HG03139 (cell line): Measurements from ENCODE around the gene GSG1.

ENCODE experiments used
- ATAC-seq: cut with Tn5 transposase; IDR thresholded peaks from one replicate; pipeline ENCODE4 v1.9.1; 2021; ENCODE audit not compliant: unreplicated experiment

GSG1 gene

DNA sequence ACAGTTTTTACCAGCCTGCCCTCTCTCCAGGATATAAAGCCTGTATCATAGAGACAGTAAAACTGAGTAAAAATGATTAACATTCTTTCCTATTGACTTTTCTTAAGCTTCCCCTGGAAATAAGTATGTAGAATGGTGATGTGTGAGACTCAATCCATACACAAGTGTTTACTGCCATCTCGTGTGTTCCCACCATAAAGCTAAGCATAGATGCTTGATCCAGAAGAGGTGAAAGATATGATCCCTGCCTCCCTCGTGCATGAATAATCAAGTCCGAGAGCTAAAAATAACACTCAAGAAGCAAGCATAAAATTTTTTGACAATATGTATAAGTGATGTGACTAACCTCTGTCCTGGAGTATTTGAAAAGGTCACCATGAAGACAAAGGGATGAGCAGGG is 16.9 kb upstream of the GSG1 start:
- no peak for ATAC-seq

- no peak for ATAC-seq
These were observed 16.4 kb upstream of the GSG1 start for GRCh38 chr12:13119826-13120225.

DNA sequence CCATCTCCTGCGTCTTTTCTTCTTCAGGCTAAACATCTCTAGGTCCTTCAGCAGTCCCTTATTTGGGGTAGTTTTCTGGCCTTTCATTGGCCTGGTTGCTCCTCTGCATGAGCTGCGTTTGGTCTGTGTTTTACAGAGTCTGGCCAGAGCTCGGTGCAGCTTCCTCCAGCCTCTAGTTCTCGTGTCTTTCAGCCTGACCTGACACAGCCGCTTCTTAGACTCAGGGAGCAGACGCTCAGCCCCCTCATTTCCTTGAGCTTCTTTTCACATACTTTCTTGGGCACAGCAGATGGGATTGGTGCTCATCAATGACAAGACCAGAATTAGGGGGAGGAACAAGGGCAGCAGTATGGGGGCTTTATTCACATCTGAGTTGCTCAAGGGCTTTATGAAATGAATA is 13.6 kb upstream of the GSG1 start:
- ATAC-seq = no peak

DNA sequence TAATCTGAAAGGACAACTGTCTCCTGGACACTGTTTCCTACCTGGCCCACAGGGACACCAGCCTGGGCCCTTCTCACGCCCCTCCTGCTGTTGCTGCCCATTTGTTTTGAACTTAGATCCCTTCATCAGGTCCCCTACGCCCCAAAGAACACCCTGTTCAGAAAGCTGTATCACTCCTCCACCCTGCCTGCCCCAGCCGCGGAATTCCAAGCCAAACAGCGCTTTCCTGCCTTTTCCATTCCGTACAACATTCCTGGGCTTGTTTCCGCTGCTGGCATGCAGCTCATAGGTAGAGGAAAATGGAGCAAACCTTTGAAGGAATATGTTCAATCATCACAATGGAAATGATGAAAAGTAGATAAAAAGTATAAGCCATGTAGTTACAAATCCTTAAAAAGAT is 12.8 kb upstream of the GSG1 start:
- no peak for ATAC-seq

DNA sequence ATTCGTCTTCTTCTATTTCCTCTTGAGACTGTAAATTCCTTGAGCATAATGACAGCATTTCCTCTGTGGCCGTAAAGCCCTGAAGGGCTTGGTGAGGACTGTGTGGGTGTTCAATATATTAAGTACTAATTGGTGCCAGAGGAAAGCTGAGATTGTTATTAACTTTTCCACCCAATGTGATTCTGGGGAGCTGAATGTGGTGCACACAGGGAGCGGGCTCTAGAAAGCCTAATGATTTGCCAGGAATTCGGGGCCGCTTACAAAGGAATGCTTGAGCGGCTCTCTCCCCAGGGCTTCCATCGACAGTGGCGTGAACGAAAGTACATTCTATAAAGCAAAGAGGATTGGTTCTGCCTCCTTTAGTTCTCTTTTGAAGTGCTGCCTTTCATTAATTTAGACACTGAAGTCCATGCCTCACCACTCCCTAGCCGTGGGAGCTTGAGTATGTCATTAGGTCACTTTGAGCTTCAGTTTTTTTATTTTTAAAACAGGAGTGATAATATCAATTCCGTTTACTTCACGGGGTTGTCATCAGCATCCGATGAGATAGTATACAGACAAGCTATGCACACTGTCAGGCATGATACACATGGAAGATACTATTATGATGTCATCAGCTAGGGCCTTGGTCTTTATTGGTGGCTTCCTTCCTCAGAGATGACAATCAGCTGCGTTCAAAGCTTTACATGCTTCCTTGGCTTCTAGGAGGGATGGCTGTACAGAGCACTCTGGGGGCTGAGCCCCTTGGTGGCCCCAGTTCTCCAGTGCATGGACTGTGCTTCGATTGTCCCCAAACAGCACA is 11.0 kb upstream of the GSG1 start:
- ATAC-seq = no peak

GRCh38 chr12:13112968-13113367 is 9.5 kb upstream of the GSG1 start:
- no peak for ATAC-seq

- no peak for ATAC-seq
These were observed 3.2 kb upstream of the GSG1 start for GRCh38 chr12:13106666-13107065.

DNA sequence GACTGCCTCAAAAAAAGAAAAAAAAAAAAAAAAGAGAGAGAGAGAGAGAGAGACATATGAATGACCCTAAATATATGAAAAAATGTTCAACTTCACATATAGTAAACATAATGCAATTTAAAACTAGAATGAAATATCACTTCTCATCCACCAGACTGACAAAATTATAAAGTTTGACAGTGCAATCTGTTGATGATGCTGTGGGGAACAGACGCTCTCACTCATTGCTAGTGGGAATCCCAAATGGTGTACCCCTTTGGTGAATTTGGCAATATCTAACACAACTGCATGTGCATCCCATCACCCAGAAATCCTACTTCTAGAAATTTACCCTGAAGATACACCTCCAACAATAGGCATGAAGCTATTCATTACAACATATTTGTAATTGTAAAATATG is 2.3 kb upstream of the GSG1 start:
- ATAC-seq = no peak

- ATAC-seq = no peak
These were observed 942 bp upstream of the GSG1 start for GRCh38 chr12:13104409-13104808.

GRCh38 chr12:13102461-13103195 is 839 bp downstream of the GSG1 start:
- no peak for ATAC-seq

- ATAC-seq = no peak
These were observed 1.6 kb downstream of the GSG1 start for GRCh38 chr12:13101821-13102375.

GRCh38 chr12:13100882-13101769 is 2.3 kb downstream of the GSG1 start:
- ATAC-seq = peak; percentile 83

DNA sequence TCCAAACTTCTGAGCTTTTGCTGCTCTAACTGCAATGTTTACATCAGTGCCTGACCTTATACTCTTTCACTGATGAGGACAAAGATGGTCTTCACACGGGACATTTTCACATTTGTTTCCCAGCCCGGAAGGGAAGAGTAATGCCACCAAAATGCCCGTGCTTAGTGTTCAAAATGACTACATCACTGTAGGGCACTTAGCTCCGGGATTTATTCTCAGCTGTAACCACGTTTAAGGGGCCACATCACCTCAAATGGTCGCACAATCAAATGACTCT is 2.9 kb downstream of the GSG1 start:
- ATAC-seq = no peak

- ATAC-seq = no peak
These were observed 3.4 kb downstream of the GSG1 start for GRCh38 chr12:13099844-13100604.

- ATAC-seq = no peak
These were observed 4.2 kb downstream of the GSG1 start for GRCh38 chr12:13099066-13099843.

DNA sequence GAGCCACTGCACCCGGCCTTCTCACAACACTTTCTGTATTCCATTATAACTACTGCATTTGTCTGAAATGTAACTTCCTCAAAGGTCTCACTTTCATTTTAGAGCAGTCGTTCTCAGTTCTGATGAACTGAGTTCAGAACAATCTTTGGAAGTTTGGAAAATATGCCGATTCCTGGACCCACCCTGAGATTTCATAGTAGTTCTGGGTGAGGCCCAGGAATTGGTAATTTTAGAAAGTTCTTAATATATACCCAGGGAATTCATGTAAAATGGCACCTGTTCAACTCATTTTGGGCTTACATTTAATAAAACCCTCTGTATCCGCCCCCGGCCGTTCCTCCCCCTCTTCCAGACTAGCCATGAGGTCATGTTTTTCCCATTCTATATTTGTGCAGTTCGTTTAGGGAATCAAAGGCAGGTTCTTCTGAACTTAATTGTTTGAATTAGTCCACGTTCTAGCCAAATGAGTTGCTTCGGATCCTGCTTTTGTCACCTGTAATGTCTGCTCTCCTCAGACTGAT is 5.9 kb downstream of the GSG1 start:
- ATAC-seq = no peak

DNA sequence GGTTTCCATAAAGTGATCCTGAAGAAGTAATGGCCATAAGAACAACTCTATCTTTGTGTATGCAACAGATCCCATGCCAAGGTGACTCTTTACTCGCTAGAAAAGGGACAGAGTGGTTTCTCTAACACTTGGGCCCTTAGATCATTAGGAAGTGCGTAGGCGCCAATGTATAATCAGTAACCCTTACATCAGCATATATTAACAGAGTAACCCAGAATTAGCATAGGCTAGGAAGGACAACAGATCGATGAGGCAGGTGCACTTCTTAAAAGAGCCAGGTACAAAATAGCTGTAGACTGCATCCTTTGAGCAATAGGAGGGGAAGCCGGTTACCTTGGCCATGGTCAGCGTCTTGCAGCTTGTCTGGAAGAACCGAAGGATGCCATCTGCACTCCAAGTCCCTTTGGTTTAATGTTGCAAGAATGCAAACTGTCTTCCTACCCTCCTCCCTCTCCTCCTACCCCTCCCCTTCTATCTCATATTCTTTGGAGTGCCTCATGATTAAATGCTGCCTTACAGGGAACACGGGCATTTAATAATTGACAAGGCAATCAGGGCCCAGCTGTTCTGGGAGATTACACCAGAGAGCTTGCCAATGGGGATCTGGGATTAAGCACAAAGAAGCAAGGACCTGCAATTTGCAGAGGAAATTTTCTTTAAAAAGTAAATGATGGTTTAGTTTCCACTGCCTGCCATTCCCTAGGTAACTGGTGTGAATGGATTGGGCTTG is 8.0 kb downstream of the GSG1 start:
- no peak for ATAC-seq

GRCh38 chr12:13094367-13094766 is 9.1 kb downstream of the GSG1 start:
- ATAC-seq = no peak

DNA sequence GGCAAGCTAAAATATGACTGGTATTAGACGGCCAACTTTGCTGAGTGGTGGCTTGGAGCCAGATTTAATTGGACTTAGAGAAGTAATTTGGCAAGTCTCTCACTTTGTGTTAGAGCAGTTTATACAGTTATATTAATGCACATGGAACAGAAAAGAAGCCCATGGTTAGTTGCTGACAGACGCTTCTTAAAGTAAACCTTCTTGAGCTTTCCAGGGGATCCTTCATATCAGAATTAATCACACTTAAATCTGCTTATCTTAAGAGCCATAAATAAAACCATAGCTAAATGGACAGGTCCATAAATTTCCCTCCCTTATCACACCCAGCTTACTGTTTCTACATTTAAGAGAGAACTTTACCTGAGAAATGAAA is 9.6 kb downstream of the GSG1 start:
- no peak for ATAC-seq
